Upper lobe of right lung (tissue), 1 donor: Measurements from ENCODE around the gene SLC22A3. TPM values are rescaled to one million over a fixed set of nuclear protein-coding genes. Genes with fewer than 3 reads are reported as not detected.
A peak's percentile ranks its signal among the peaks of the same experiment; 100 is the strongest.
"Not testable (repeated sequence)": the region's sequence is repeated elsewhere in the genome, so short reads cannot be mapped to it uniquely, and the experiment has no call there.

Experiments used
- ATAC-seq: fragments of 200-7000 bp; cut with Tn5 transposase; one replicate; pipeline ENCODE4 v1.9.1; 2020; ENCODE audit warnings: mild to moderate bottlenecking, moderate library complexity
- DNase-seq: peaks from one replicate; pipeline ENCODE4 v3.0.0-alpha.2; 2020
- H3K27ac ChIP-seq: fragments of 200-600 bp; one replicate; pipeline ENCODE4 v1.8.0; 2022
- H3K27me3 ChIP-seq: fragments of 200-600 bp; one replicate; pipeline ENCODE4 v1.8.0; 2022; ENCODE audit warnings: mild to moderate bottlenecking
- H3K36me3 ChIP-seq: fragments of 200-600 bp; one replicate; pipeline ENCODE4 v1.8.0; 2022
- H3K4me1 ChIP-seq: fragments of 200-600 bp; one replicate; pipeline ENCODE4 v1.8.0; 2022
- H3K4me3 ChIP-seq: fragments of 200-600 bp; one replicate; pipeline ENCODE4 v1.8.0; 2022; ENCODE audit warnings: mild to moderate bottlenecking
- H3K9me3 ChIP-seq: fragments of 200-600 bp; one replicate; pipeline ENCODE4 v1.8.0; 2022
- CTCF ChIP-seq: fragments of 200-600 bp; IDR thresholded peaks from one replicate; pipeline ENCODE4 v1.8.0; 2022; ENCODE audit warnings: antibody characterized with exemption
- intact Hi-C: fragments of 100-400 bp; cut with DNase I; formaldehyde crosslinking; loops from one replicate; pipeline ENCODE4 v1.11.0; 2022
- long read RNA-seq: library from polyadenylated mRNA; unstranded; transcript quantifications from one replicate; pipeline ENCODE4 v2.0.0, GENCODE V29; 2021
- total RNA-seq: library from RNA; stranded (reverse); fragmentation: NEBNext Ultra II Directional; extraction: Animal tissue kit (Norgen Biotek cat#: 25700); gene quantifications from one replicate; pipeline ENCODE4 v1.2.1, GENCODE V29; 2021
- donor health status: DM: no; HTN: yes; CAD: no; lungs with severe emphysema.

Gene SLC22A3
- total RNA-seq = 30.6 TPM
- long read RNA-seq, transcript SLC22A3-201 (11 exons, 3,348 nt) = major isoform, 7 of 31 reads
- long read RNA-seq, partial matches to known transcripts = 6 of 31 reads
- long read RNA-seq, other reads (novel, unspliced or antisense) = 18 of 31 reads

GRCh38 chr6:160348223-160349019 is at the start of gene SLC22A3:
Gene SLC22A3 (plus strand): TSS chr6:160348378. CDS start chr6:160348420, 42 bp downstream.
- H3K4me3 ChIP-seq = peak within 1 kb of the TSS; percentile 54
- DNase-seq = peak; percentile 85
- H3K27ac ChIP-seq = peak within 1 kb of the TSS; percentile 58
- no peaks in the 10 kb centered on the region for H3K36me3 ChIP-seq
- intact Hi-C loops = no loop called here
- no peaks in the 10 kb centered on the region for H3K4me1 ChIP-seq
- ATAC-seq = peak; percentile 82
- no peaks in the 10 kb centered on the region for H3K9me3 ChIP-seq
- no peak for TF ChIP-seq CTCF
- H3K27me3 ChIP-seq = peaks cover 36% of the 10 kb centered on the region

GRCh38 chr6:160299559-160299958 is 48.6 kb upstream of the SLC22A3 start:
- Histone ChIP-seq H3K4me3 (no peak overlapping the region), H3K27ac (no peak overlapping the region), H3K36me3 (no peaks in the 10 kb centered on the region), H3K4me1 (no peaks in the 10 kb centered on the region), H3K9me3 (no peaks in the 10 kb centered on the region), H3K27me3 (no peaks in the 10 kb centered on the region)
- intact Hi-C loops = no loop called here
- DNase-seq (no peak), ATAC-seq (no peak)
- TF ChIP-seq CTCF = no peak

- H3K9me3 ChIP-seq = no peaks in the 10 kb centered on the region
- H3K4me1 ChIP-seq = no peaks in the 10 kb centered on the region
- peak; percentile 41 for ATAC-seq
- H3K36me3 ChIP-seq = no peaks in the 10 kb centered on the region
- intact Hi-C loops = no loop called here
- H3K27ac ChIP-seq = no peak overlapping the region
- no peak overlapping the region for H3K4me3 ChIP-seq
- no peaks in the 10 kb centered on the region for H3K27me3 ChIP-seq
- no peak for TF ChIP-seq CTCF
- DNase-seq = no peak
These were observed 48.0 kb upstream of the SLC22A3 start for GRCh38 chr6:160300076-160300695.

GRCh38 chr6:160301339-160301738 is 46.8 kb upstream of the SLC22A3 start:
- ATAC-seq (no peak), DNase-seq (no peak)
- Histone ChIP-seq H3K36me3 (no peaks in the 10 kb centered on the region), H3K27me3 (no peaks in the 10 kb centered on the region), H3K27ac (no peak overlapping the region), H3K9me3 (no peaks in the 10 kb centered on the region), H3K4me3 (no peak overlapping the region), H3K4me1 (no peaks in the 10 kb centered on the region)
- no peak for TF ChIP-seq CTCF
- intact Hi-C loops = no loop called here

GRCh38 chr6:160302431-160303082 is 45.6 kb upstream of the SLC22A3 start:
- DNase-seq, H3K4me3 ChIP-seq, intact Hi-C loops, H3K27me3 ChIP-seq, ATAC-seq, H3K9me3 ChIP-seq, H3K27ac ChIP-seq, H3K4me1 ChIP-seq, H3K36me3 ChIP-seq: not testable (repeated sequence)

- Histone ChIP-seq H3K4me3 (no peak overlapping the region), H3K27me3 (no peaks in the 10 kb centered on the region), H3K36me3 (no peaks in the 10 kb centered on the region), H3K4me1 (no peaks in the 10 kb centered on the region), H3K9me3 (no peaks in the 10 kb centered on the region), H3K27ac (no peak overlapping the region)
- ATAC-seq (no peak), DNase-seq (no peak)
- intact Hi-C loops = no loop called here
- no peak for TF ChIP-seq CTCF
These were observed 44.4 kb upstream of the SLC22A3 start for GRCh38 chr6:160303806-160304205.
